ENCODE results near the gene LMF1. TPM values are rescaled to one million over a fixed set of nuclear protein-coding genes. Genes with fewer than 3 reads are reported as not detected.
"Not testable (repeated sequence)": the region's sequence is repeated elsewhere in the genome, so short reads cannot be mapped to it uniquely, and the experiment has no call there.

The LMF1 gene
- total RNA-seq, 2 experiments from 2014 or later: 26.6 to 31.3 TPM

DNA sequence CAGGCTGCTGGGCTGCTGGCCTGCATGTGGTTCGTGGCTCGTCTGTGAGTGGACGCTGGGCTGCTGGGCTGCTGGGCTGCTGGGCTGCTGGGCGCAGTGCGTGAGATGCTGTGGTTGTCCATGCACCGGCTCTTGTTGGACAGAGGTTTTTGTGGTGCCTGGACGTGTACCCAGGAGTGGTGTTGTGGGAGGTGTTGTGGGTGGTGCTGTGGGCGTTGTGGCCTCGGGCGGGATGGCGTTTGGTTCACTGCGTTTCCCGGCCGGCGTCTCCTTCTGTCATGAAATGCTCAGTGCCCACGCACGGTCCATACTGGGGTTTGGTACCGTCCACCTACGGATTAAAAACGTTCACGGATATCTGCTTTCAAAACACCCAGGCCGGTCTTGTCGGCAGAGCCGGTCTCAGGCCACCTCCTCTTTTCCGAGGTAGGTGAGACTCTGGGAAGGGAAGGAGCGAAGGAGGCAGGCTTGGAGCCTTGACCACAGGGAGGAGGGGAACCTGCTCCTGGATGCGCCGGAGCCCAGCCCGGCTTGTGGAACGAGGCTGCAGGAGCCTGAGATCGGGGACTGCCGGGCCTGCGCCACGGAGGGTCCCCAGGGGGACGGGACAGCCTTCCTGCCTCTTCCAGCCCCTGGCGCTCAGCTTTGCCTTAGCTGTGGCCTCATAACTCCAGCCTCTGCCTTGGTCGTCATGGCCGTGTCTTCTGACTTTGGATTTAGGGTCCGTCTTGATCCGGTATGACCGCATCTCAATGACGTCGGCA is 140.5 kb downstream of the LMF1 start:
- ATAC-seq (ENCODE audit: low read depth) (no peak), DNase-seq (no peak)
- Mint-ChIP-seq H3K36me3 (no peaks in the 10 kb centered on the region), H3K9me3 (no peaks in the 10 kb centered on the region), H3K27ac (no peak overlapping the region), H3K27me3 (no peaks in the 10 kb centered on the region), H3K4me1 (no peaks in the 10 kb centered on the region), H3K4me3 (no peak overlapping the region)
- POLR2A ChIA-PET: no interaction called here

DNA sequence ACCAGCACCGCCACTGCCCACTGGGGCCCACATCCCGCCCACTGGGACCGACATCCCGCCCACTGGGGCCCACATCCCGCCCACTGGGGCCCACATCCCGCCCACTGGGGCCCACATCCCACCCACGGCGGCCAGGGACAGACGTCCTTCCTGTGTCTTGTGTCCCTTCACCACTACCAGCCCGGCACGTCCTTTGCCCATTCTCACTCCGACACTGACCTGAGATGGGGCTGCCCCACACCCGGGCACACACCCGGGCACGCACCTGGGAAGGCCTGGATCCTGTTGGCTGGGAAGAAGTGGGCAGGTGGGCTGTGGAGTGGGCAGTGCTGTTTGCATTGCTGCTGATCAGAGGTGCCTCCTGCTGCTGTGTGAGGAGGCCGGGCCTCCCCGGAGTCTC is 141.9 kb downstream of the LMF1 start:
- Mint-ChIP-seq H3K27me3 (no peaks in the 10 kb centered on the region), H3K4me1 (no peaks in the 10 kb centered on the region), H3K27ac (no peak overlapping the region), H3K36me3 (no peaks in the 10 kb centered on the region), H3K9me3 (no peaks in the 10 kb centered on the region), H3K4me3 (no peak overlapping the region)
- no peak for DNase-seq
- POLR2A ChIA-PET: no interaction called here
- no peak for ATAC-seq (ENCODE audit: low read depth)

DNA sequence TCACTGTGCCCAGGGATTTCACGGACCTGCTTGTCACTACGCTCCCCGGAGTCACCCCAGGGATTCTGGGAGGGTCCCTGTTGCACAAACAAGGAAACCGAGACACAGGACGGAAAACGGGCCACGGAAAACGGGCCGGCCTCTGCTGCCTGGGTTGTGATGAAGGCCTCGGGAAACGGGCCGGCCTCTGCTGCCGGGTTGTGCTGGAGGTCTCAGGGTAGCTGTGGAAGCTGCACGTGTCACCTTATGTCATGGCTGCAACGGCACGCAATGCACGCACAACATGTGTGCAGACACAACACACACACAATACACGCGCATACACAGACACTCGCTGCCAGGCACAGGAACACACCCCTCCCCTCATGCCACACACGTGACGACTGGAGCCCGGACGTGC is 143.3 kb downstream of the LMF1 start:
- no peaks in the 10 kb centered on the region for H3K27me3 Mint-ChIP-seq
- H3K27ac Mint-ChIP-seq: no peak overlapping the region
- H3K4me1 Mint-ChIP-seq: no peaks in the 10 kb centered on the region
- DNase-seq (no peak), ATAC-seq (ENCODE audit: low read depth) (no peak)
- no peaks in the 10 kb centered on the region for H3K36me3 Mint-ChIP-seq
- H3K9me3 Mint-ChIP-seq: no peaks in the 10 kb centered on the region
- POLR2A ChIA-PET: interaction anchor here (0.7 kb wide), 1 partner anchor 118 kb away, joined by 3 read pairs; no protein-coding TSS in a partner anchor
- no peak overlapping the region for H3K4me3 Mint-ChIP-seq

DNA sequence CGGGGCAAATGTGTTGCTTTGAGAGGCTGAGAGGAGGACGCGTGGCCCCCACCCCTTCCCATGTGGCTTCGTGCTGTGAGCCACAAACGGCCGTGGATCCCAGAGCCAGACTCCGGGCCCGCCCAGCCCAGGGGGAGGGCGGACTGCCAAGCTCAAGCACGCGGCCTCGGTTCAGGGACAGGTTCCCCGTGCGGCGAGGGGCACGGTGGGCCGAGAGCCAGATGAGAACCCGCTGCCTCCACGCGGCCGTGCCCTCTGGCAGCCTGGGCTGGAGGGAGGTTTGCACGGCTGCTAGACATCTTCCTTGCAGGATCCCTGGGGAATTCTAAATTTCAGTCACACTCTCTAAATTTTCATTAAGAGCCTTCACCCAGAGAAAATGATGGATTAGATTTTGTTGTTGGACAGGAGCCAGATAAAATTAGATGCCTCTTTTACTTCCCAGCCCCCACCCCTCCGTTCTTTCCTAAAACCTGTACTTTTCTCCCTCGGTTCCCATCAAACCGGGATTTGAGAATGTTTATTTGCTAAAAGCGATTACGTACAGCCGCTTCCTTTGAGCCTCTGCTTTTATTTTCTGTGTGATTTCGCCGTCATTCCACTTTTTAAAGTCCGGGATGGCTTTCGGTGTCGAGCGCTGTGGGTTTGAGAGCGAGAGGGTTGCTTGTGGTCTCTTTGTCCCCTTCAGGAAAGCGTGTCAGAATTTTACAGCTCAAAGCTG is 145.3 kb downstream of the LMF1 start:
- POLR2A ChIA-PET: no interaction called here
- Mint-ChIP-seq H3K9me3 (no peaks in the 10 kb centered on the region), H3K4me1 (no peaks in the 10 kb centered on the region), H3K27ac (no peak overlapping the region), H3K4me3 (no peak overlapping the region), H3K36me3 (no peaks in the 10 kb centered on the region), H3K27me3 (peaks cover 3% of the 10 kb centered on the region)
- DNase-seq (no peak), ATAC-seq (ENCODE audit: low read depth) (no peak)

DNA sequence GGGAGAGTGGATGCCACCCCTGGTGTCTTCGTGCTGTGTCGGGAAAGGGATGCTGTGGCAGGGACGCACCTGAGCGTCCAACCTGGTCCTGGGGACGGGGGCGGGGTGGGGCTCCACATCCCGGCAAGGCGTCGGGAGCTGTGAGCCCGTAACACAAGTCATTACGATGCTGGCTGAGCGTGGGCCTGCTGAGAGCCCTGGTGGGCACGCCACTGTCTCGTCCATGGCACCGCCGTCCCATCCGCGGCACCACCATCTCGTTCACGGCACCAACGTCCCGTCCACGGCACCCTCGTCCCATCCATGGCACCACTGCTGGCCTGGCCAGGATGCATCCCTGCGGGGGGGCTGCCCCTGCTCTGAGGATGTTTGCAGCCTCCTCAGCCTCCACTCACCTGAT is 146.2 kb downstream of the LMF1 start:
- Mint-ChIP-seq H3K27ac (no peak overlapping the region), H3K9me3 (no peaks in the 10 kb centered on the region), H3K36me3 (no peaks in the 10 kb centered on the region), H3K4me3 (no peak overlapping the region), H3K27me3 (peaks cover 10% of the 10 kb centered on the region), H3K4me1 (peaks cover 4% of the 10 kb centered on the region)
- DNase-seq: no peak
- POLR2A ChIA-PET: no interaction called here
- no peak for ATAC-seq (ENCODE audit: low read depth)

DNA sequence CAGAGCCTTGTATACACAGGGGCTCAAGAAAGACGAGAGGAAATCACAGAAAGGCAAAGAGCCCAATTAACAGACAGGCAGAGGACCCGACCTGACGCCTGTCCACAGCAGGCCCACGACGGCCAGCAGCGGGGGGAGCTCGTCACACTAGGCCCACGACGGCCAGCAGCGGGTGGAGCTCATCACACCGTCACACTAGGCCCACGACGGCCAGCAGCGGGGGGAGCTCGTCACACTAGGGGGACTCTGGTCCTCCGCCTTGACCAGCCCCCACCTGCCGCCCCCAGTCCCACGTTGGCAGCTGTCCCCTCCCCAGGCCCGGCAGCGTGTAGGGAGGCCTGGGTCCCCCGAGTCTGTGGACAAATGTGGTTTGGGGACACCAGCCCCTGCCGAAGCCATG is 146.6 kb downstream of the LMF1 start:
- ATAC-seq (ENCODE audit: low read depth): no peak
- POLR2A ChIA-PET: no interaction called here
- Mint-ChIP-seq H3K36me3 (no peaks in the 10 kb centered on the region), H3K9me3 (no peaks in the 10 kb centered on the region), H3K27me3 (peaks cover 10% of the 10 kb centered on the region), H3K27ac (no peak overlapping the region), H3K4me3 (no peak overlapping the region), H3K4me1 (peaks cover 8% of the 10 kb centered on the region)
- DNase-seq: no peak

DNA sequence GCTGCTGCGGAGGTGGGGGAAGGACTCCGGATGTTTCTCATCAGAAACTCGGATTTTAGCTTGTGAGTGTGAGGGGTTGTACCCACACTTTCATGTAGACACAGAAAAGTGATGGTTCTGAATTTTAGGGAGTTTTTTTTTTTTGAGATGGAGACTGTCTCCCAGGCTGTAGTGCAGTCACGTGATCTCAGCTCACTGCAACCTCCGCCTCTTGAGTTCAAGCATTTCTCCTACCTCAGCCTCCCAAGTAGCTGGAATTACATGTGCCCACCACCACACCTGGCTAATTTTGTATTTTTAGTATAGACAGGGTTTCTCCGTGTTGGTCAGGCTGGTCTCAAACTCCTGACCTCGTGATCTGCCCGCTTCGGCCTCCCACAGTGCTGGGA is 147.9 kb downstream of the LMF1 start:
- H3K4me1 Mint-ChIP-seq: peaks cover 9% of the 10 kb centered on the region
- POLR2A ChIA-PET: no interaction called here
- ATAC-seq (ENCODE audit: low read depth): no peak
- DNase-seq: no peak
- no peak overlapping the region for H3K4me3 Mint-ChIP-seq
- H3K9me3 Mint-ChIP-seq: no peaks in the 10 kb centered on the region
- peaks cover 10% of the 10 kb centered on the region for H3K27me3 Mint-ChIP-seq
- no peak overlapping the region for H3K27ac Mint-ChIP-seq
- no peaks in the 10 kb centered on the region for H3K36me3 Mint-ChIP-seq

DNA sequence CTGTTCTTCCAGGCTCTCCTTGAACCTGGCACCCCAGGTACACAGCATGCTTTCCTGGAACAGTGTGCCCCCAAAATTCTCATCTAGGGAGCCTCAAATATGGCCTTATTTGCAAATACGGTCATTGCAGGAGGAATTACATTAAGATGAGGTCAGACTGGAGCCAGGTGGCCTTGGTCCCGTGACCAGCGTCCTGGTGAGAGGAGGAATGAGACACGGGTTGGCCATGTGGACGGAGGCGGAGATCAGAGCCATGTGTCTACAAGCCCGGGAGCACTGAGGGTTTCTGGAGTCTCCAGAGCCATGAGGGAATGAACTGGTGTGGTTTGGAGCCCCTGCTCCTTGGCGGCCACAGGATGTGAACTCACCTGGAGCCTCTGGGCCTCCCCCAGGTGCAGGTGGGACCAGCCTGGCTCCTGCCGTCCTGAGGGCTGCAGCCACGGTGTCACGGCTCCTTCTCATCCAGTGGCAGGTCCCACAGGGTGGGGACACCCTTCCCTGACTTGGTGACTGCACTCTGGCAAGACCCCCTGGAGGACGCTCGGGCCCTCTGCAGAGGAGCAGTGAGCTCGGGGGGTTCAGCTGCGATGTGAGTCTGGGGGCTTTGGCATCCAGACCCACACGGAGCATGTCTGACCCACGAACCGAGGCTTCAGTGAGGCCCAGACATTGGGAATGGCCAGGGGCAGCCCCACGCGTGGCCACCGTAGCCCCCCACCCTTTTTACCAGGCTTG is 148.4 kb downstream of the LMF1 start:
- H3K4me3 Mint-ChIP-seq: no peak overlapping the region
- no peak for ATAC-seq (ENCODE audit: low read depth)
- H3K36me3 Mint-ChIP-seq: no peaks in the 10 kb centered on the region
- no peak for DNase-seq
- no peaks in the 10 kb centered on the region for H3K9me3 Mint-ChIP-seq
- H3K27ac Mint-ChIP-seq: no peak overlapping the region
- POLR2A ChIA-PET: no interaction called here
- H3K27me3 Mint-ChIP-seq: peaks cover 10% of the 10 kb centered on the region
- H3K4me1 Mint-ChIP-seq: peaks cover 9% of the 10 kb centered on the region

DNA sequence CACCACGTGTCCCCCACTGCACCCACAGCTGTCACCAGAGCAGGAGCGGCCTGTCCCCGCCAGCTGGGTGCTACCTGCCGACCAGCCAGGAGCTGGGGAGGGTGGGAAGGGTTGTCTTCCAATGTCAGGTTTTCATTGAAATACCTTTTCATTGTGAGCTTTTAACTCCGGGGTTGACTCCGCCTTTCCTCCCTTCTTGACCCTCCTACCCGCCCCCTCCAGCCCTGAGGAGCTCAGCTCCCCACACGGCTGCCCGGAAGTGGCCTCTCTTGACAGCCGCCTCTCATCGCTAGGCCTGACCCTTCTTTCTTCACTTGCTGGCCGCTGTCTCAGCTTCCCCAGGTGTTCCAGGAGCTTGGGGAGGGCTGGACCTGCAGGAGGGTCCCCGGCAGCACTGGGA is 149.0 kb downstream of the LMF1 start:
- Mint-ChIP-seq H3K27me3 (peaks cover 10% of the 10 kb centered on the region), H3K4me1 (peaks cover 9% of the 10 kb centered on the region), H3K4me3 (no peak overlapping the region), H3K27ac (no peak overlapping the region), H3K36me3 (no peaks in the 10 kb centered on the region), H3K9me3 (no peaks in the 10 kb centered on the region)
- DNase-seq: no peak
- ATAC-seq (ENCODE audit: low read depth): no peak
- POLR2A ChIA-PET: no interaction called here

DNA sequence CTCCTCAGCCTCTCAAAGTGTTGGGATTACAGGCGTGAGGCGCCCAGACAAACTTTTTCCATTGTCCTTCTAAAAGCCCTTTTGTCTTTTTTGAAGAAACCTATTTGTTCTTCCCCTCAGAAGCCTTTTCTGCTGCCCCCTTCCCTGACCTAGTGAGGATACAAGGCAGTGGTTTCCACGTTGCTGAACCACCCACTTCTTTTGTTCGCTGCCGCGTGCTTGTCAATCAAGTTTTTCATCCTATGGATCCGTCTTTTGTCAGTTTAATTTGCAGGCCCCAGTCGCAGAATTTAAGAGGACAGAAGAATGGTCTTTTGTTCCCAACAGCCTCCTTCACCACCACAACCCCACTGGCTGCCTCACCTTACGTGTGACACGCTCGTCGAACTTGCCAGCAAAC is 150.0 kb downstream of the LMF1 start:
- peaks cover 9% of the 10 kb centered on the region for H3K4me1 Mint-ChIP-seq
- H3K4me3 Mint-ChIP-seq: no peak overlapping the region
- no peak for DNase-seq
- ATAC-seq (ENCODE audit: low read depth): no peak
- no peaks in the 10 kb centered on the region for H3K36me3 Mint-ChIP-seq
- no peaks in the 10 kb centered on the region for H3K9me3 Mint-ChIP-seq
- POLR2A ChIA-PET: no interaction called here
- H3K27ac Mint-ChIP-seq: no peak overlapping the region
- peaks cover 10% of the 10 kb centered on the region for H3K27me3 Mint-ChIP-seq

DNA sequence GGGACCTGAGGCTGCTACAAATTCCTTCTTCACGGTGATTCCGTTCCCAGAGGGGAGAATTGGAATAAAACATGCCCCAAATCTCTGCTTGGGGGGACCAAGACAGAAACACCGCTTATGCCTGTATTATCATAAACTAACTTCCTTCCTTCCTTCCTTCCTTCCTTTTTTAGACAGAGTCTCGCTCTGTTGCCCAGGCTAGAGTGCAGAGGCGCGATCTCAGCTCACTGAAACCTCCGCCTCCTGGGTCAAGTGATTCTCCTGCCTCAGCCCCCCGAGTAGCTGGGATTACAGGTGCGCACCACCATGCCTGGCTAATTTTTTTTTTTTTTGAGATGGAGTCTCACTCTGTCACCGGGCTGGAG is 150.8 kb downstream of the LMF1 start:
- peak overlapping the region; percentile 72 for H3K4me3 Mint-ChIP-seq
- H3K36me3 Mint-ChIP-seq; ATAC-seq (ENCODE audit: low read depth); DNase-seq; H3K4me1 Mint-ChIP-seq; H3K9me3 Mint-ChIP-seq: not testable (repeated sequence)
- POLR2A ChIA-PET: interaction anchor here (0.5 kb wide), 1 partner anchor 482 kb away, joined by 3 read pairs; no protein-coding TSS in a partner anchor
- H3K27ac Mint-ChIP-seq: peak overlapping the region; percentile 85
- H3K27me3 Mint-ChIP-seq: peaks cover 10% of the 10 kb centered on the region

DNA sequence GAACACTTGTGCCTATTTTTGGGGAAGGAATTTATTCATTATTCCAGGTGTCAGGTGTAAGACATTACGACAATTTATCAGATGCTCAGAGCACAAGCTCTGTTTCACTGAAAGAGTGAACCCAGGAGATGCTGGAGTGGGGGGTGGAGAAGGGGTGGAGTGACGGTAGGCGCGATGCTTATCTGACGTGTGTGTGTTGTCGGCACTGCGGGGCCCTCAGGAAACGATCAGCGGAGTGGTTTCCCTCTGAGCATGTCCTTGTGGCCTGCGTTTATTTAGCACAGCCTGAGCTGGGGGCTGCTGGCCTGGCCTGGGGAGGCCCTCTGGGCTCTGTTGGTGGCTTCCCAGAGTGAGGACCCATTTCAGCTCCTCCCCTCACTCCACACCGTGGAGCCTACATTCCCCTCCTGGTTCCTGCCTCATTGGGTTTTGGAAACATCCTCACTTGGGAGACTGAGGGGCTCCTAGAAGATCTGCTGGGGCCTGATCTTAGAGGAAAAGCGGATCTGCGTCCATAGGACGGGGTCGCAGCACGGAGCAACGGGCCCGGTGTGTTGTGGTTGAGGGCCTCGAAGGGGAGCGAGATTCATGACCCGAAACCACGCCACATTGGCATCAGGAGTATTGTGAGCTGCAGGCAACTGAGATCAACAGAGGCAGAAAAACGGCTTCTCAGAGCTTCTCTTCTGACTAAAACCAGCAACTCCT is 151.3 kb downstream of the LMF1 start:
- ATAC-seq (ENCODE audit: low read depth): peak; percentile 92
- Mint-ChIP-seq H3K4me1 (peaks cover 9% of the 10 kb centered on the region), H3K27me3 (peaks cover 14% of the 10 kb centered on the region), H3K4me3 (peak overlapping the region; percentile 72), H3K27ac (peak overlapping the region; percentile 85), H3K36me3 (no peaks in the 10 kb centered on the region), H3K9me3 (no peaks in the 10 kb centered on the region)
- POLR2A ChIA-PET: interaction anchor here (0.5 kb wide), 1 partner anchor 483 kb away, joined by 3 read pairs; no protein-coding TSS in a partner anchor
- peak; percentile 50 for DNase-seq

DNA sequence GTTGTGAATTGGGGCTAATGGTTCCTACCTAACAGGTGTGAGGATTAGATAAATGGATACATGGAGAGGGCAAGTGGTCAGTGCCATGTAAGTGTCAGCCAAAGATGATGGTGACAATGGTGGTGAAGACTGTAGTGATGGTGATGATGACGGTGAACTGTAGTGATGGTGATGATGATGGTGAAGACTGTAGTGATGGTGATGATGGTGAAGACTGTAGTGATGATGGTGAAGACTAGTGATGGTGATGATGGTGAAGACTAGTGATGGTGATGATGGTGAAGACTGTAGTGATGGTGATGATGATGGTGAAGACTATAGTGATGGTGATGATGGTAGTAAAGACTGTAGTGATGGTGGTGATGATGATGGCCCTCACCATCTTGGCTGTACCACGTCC is 152.2 kb downstream of the LMF1 start:
- peaks cover 9% of the 10 kb centered on the region for H3K4me1 Mint-ChIP-seq
- POLR2A ChIA-PET: no interaction called here
- H3K36me3 Mint-ChIP-seq: no peaks in the 10 kb centered on the region
- H3K27me3 Mint-ChIP-seq: peaks cover 21% of the 10 kb centered on the region
- H3K27ac Mint-ChIP-seq: no peak overlapping the region
- ATAC-seq (ENCODE audit: low read depth) (no peak), DNase-seq (no peak)
- no peaks in the 10 kb centered on the region for H3K9me3 Mint-ChIP-seq
- H3K4me3 Mint-ChIP-seq: no peak overlapping the region

All from activated naive CD8-positive, alpha-beta T cell treated with anti-CD3 and anti-CD28 coated beads, Interleukin-2, amount 10 ng/mL, durations not matched to agents 7 days and 5 days (primary cell).